ENCODE measurements around the gene NFKBIZ. TPM values are rescaled to one million over a fixed set of nuclear protein-coding genes. Genes with fewer than 3 reads are reported as not detected.
A peak's percentile ranks its signal among the peaks of the same experiment; 100 is the strongest.

Gene NFKBIZ, protein sequence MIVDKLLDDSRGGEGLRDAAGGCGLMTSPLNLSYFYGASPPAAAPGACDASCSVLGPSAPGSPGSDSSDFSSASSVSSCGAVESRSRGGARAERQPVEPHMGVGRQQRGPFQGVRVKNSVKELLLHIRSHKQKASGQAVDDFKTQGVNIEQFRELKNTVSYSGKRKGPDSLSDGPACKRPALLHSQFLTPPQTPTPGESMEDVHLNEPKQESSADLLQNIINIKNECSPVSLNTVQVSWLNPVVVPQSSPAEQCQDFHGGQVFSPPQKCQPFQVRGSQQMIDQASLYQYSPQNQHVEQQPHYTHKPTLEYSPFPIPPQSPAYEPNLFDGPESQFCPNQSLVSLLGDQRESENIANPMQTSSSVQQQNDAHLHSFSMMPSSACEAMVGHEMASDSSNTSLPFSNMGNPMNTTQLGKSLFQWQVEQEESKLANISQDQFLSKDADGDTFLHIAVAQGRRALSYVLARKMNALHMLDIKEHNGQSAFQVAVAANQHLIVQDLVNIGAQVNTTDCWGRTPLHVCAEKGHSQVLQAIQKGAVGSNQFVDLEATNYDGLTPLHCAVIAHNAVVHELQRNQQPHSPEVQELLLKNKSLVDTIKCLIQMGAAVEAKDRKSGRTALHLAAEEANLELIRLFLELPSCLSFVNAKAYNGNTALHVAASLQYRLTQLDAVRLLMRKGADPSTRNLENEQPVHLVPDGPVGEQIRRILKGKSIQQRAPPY
- total RNA-seq (2014; rRNA removed; shearing (Covaris generic); ENCODE audit: low replicate concordance) = 7.4 and 19.1 TPM in 2 replicates

- Histone ChIP-seq H3K27me3 (no peaks in the 10 kb centered on the region), H3K9me3 (no peaks in the 10 kb centered on the region), H3K36me3 (peaks cover 36% of the 10 kb centered on the region), H3K4me3 (peak within 1 kb of the TSS; percentile 77)
- DNase-seq = peak; percentile 98
These were observed at the start of gene NFKBIZ for GRCh38 chr3:101848754-101849713. Gene NFKBIZ (plus strand): TSS chr3:101849514. CDS start chr3:101849629, 115 bp downstream.

GRCh38 chr3:101801174-101801573, 48.1 kb upstream of the NFKBIZ start:
- Histone ChIP-seq H3K27me3 (no peaks in the 10 kb centered on the region), H3K9me3 (peaks cover 6% of the 10 kb centered on the region), H3K36me3 (peaks cover 3% of the 10 kb centered on the region; the same call in 1 of the 2 replicates), H3K4me3 (no peak overlapping the region)
- DNase-seq = no peak

- Histone ChIP-seq H3K4me3 (no peak overlapping the region), H3K9me3 (peaks cover 6% of the 10 kb centered on the region), H3K36me3 (peaks cover 3% of the 10 kb centered on the region; the same call in 1 of the 2 replicates), H3K27me3 (no peaks in the 10 kb centered on the region)
- DNase-seq = no peak
These were observed 47.1 kb upstream of the NFKBIZ start for GRCh38 chr3:101802179-101802578.

DNA sequence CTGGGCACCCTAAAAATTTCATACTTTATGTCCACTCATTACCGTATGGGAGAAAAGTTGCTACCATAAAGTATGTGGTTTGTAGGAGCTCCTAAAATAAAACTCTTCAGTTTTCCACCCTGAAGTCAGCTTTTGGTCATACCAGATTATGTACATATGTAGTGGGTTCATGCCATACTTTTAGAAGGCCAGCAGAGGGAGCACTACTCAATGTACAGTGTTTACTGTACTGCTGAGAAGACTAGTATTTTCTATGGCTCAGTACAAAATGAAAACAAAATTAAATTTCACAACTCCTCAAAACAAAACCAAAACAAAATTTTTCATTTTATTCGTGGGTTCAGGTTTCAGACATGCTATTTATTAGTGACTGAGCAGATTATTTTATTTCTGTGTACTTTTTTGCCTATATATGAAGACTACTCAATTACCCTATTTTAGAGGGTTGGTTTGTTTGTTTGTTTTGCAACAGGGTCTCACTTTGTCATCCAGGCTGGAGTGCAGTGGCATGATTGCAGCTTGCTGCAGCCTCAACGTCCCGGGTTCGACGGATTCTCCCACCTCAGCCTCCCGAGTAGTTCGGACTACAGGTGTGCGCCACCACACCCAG, 46.0 kb upstream of the NFKBIZ start:
- H3K27me3 ChIP-seq = no peaks in the 10 kb centered on the region
- H3K36me3 ChIP-seq = 0 out of 2 replicates have a peak, but pooled peaks cover 3% of the 10 kb centered on the region
- peak; percentile 29 for DNase-seq
- H3K9me3 ChIP-seq = peaks cover 4% of the 10 kb centered on the region
- no peak overlapping the region for H3K4me3 ChIP-seq

- 0 out of 2 replicates have a peak, but pooled peaks cover 3% of the 10 kb centered on the region for H3K36me3 ChIP-seq
- no peak overlapping the region for H3K4me3 ChIP-seq
These were observed 45.4 kb upstream of the NFKBIZ start for GRCh38 chr3:101803939-101804338.

DNA sequence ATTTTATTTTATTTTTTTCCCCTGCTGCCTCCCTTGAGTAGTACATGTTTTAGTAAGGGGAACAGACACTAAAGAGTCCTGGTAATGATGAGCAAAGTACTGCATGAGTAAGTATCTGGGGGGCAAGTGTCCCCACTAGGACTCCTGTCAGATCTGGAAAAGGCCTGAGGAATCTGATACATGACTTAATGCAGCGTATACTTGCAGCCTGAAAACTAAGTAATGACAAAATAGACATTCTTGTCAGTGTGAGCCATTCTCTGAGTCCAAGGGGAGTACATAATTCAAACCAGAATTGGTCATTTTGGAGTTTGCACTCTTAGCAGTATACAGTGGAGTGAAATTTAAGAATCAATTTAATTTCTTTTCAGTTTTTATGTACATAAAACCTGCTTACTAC, 42.8 kb upstream of the NFKBIZ start:
- no peaks in the 10 kb centered on the region for H3K27me3 ChIP-seq
- no peaks in the 10 kb centered on the region for H3K36me3 ChIP-seq
- no peak for DNase-seq
- no peak overlapping the region for H3K4me3 ChIP-seq
- no peaks in the 10 kb centered on the region for H3K9me3 ChIP-seq

More at GRCh38 chr3:101803939-101804338, 45.4 kb upstream of the NFKBIZ start:
- no peak for DNase-seq
- peaks cover 4% of the 10 kb centered on the region for H3K9me3 ChIP-seq
- H3K27me3 ChIP-seq = no peaks in the 10 kb centered on the region

- DNase-seq = no peak
- Histone ChIP-seq H3K27me3 (no peaks in the 10 kb centered on the region), H3K9me3 (no peaks in the 10 kb centered on the region), H3K4me3 (no peak overlapping the region), H3K36me3 (no peaks in the 10 kb centered on the region)
These were observed 41.4 kb upstream of the NFKBIZ start for GRCh38 chr3:101807888-101808287.

- DNase-seq = no peak
These were observed 39.9 kb upstream of the NFKBIZ start for GRCh38 chr3:101809178-101810021.

GRCh38 chr3:101810022-101810418, 39.3 kb upstream of the NFKBIZ start:
- Histone ChIP-seq H3K27me3 (no peaks in the 10 kb centered on the region), H3K36me3 (no peaks in the 10 kb centered on the region), H3K4me3 (no peak overlapping the region), H3K9me3 (no peaks in the 10 kb centered on the region)
- no peak for DNase-seq

More at GRCh38 chr3:101809178-101810021, 39.9 kb upstream of the NFKBIZ start:
- Histone ChIP-seq H3K9me3 (no peaks in the 10 kb centered on the region), H3K4me3 (no peak overlapping the region), H3K36me3 (no peaks in the 10 kb centered on the region), H3K27me3 (no peaks in the 10 kb centered on the region)

DNA sequence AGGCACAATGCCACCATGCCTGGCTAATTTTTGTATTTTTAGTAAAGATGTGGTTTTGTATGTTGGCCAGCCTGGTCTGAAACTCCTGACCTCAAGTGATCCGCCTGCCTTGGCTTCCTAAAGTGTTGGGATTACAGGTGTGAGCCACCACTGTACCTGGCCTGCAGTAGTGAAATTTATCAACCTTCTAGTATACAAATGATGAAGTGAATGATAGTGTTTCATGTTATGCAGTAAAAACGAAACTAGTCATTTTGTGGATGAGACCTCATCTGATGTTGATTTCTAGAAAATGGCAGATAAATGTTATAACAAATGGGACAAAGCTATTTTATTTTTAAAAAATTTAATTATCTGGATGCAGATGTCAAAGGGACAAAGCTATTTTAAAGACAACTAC, 37.4 kb upstream of the NFKBIZ start:
- no peak overlapping the region for H3K4me3 ChIP-seq
- no peaks in the 10 kb centered on the region for H3K9me3 ChIP-seq
- no peaks in the 10 kb centered on the region for H3K36me3 ChIP-seq
- no peaks in the 10 kb centered on the region for H3K27me3 ChIP-seq
- no peak for DNase-seq

GRCh38 chr3:101812895-101813294, 36.4 kb upstream of the NFKBIZ start:
- no peaks in the 10 kb centered on the region for H3K9me3 ChIP-seq
- DNase-seq = no peak
- no peaks in the 10 kb centered on the region for H3K36me3 ChIP-seq
- no peaks in the 10 kb centered on the region for H3K27me3 ChIP-seq
- no peak overlapping the region for H3K4me3 ChIP-seq

DNA sequence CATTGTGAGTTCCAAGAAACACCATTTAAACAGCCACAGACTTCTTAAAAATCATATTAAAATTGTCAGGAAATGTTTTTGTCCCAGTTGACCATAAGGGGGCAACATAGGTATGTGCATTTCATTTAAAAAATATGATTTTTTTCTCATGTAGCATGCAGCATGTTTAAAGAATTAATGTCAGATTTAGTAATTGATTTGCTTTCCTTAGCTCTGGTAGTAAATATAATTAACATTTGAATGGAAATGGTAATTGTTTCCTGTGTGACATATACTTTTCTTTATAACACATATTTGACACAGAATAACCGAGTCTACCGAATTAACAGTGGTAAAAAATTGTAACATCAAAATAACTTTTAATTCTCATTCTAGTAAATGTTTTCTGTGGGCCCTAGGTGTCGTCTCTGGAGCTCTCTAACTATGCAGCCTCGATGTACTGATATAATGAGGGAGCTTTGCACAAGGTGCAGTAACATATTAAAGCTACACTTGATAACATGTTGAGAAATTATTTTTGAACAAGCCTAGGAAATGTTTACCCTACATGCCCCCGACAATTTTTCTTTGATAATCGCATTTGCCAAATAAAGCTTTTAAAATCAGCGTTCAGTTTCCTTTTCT, 35.4 kb upstream of the NFKBIZ start:
- H3K36me3 ChIP-seq = no peaks in the 10 kb centered on the region
- no peaks in the 10 kb centered on the region for H3K9me3 ChIP-seq
- no peak for DNase-seq
- no peak overlapping the region for H3K4me3 ChIP-seq
- no peaks in the 10 kb centered on the region for H3K27me3 ChIP-seq

GRCh38 chr3:101814835-101815234, 34.5 kb upstream of the NFKBIZ start:
- no peaks in the 10 kb centered on the region for H3K27me3 ChIP-seq
- H3K9me3 ChIP-seq = no peaks in the 10 kb centered on the region
- H3K36me3 ChIP-seq = no peaks in the 10 kb centered on the region
- H3K4me3 ChIP-seq = no peak overlapping the region
- no peak for DNase-seq

GRCh38 chr3:101816215-101817149, 32.8 kb upstream of the NFKBIZ start:
- Histone ChIP-seq H3K9me3 (no peaks in the 10 kb centered on the region), H3K4me3 (no peak overlapping the region), H3K36me3 (no peaks in the 10 kb centered on the region), H3K27me3 (no peaks in the 10 kb centered on the region)
- no peak for DNase-seq

Measured in MG63 (cell line).